Thyroid gland (tissue), 4 donors: ENCODE data around the gene TGFA. TPM values are rescaled to one million over a fixed set of nuclear protein-coding genes. Genes with fewer than 3 reads are reported as not detected.

Source experiments
- DNase-seq, 2 donors: peaks; one replicate each; pipeline ENCODE4 v3.0.0-alpha.2; 2019
- H3K27ac ChIP-seq, 3 donors: fragments of 200-600 bp; sonication (generic); 1 replicate in 2 of 3; 2 replicates in 1 of 3; pipeline ENCODE4 v1.5.1; 2016 to 2019; ENCODE audit warnings: mild to moderate bottlenecking in 1 of 3, moderate library complexity in 1 of 3
- H3K27me3 ChIP-seq: fragments of 200-600 bp; sonication (generic); one replicate; pipeline ENCODE4 v1.5.1; 2019
- H3K36me3 ChIP-seq, 2 donors: fragments of 200-600 bp; sonication (generic); one replicate each; pipeline ENCODE4 v1.5.1; 2016 to 2019
- H3K4me1 ChIP-seq, 2 donors: fragments of 200-600 bp; sonication (generic); one replicate each; pipeline ENCODE4 v1.5.1; 2017 to 2019
- H3K4me3 ChIP-seq, 3 donors: fragments of 200-600 bp; sonication (generic); replicated peaks in 1 of 3; 1 replicate in 2 of 3; 2 replicates in 1 of 3; pipeline ENCODE4 v1.5.1; 2016; ENCODE audit warnings: mild to moderate bottlenecking in 1 of 3
- H3K9me3 ChIP-seq: fragments of 200-600 bp; sonication (generic); one replicate; pipeline ENCODE4 v1.5.1; 2017
- POLR2A ChIP-seq, 2 donors: fragments of 450-650 bp; IDR thresholded peaks; one replicate each; pipeline ENCODE4 v1.6.1; 2017; ENCODE audit warnings: antibody characterized with exemption in 2 of 2, mild to moderate bottlenecking in 2 of 2, moderate library complexity in 1 of 2
- WGBS, 2 donors: methylation state at CpG; one replicate each; pipeline ENCODE4 v1.1.5; 2017; 5-methylcytosine and 5-hydroxymethylcytosine counted together
- intact Hi-C: fragments of 100-400 bp; cut with DNase I; formaldehyde crosslinking; loops from one replicate; pipeline ENCODE4 v1.15.1; 2023
- total RNA-seq, 4 donors: library from RNA; depleted of rRNA; stranded (reverse); fragments of >200 nt; gene quantifications; one replicate each; pipeline ENCODE4 v1.2.3, GENCODE V29; 2016
- TF ChIP-seq, protein P1 (sequence below), 6 experiments: fragments of 200-600 bp in 3 of 6; fragments of 450-650 bp in 3 of 6; sonication (generic) in 3 of 6; IDR thresholded peaks; one replicate each; pipeline ENCODE4 v1.5.1; 2016 to 2019; ENCODE audit warnings: antibody characterized with exemption in 6 of 6, mild to moderate bottlenecking in 2 of 6, inconsistent platforms in 1 of 6, moderate library complexity in 1 of 6

The TGFA gene
- 10 to 100 TPM; 12.9 to 23.0 (median 18.6) TPM for total RNA-seq

DNA sequence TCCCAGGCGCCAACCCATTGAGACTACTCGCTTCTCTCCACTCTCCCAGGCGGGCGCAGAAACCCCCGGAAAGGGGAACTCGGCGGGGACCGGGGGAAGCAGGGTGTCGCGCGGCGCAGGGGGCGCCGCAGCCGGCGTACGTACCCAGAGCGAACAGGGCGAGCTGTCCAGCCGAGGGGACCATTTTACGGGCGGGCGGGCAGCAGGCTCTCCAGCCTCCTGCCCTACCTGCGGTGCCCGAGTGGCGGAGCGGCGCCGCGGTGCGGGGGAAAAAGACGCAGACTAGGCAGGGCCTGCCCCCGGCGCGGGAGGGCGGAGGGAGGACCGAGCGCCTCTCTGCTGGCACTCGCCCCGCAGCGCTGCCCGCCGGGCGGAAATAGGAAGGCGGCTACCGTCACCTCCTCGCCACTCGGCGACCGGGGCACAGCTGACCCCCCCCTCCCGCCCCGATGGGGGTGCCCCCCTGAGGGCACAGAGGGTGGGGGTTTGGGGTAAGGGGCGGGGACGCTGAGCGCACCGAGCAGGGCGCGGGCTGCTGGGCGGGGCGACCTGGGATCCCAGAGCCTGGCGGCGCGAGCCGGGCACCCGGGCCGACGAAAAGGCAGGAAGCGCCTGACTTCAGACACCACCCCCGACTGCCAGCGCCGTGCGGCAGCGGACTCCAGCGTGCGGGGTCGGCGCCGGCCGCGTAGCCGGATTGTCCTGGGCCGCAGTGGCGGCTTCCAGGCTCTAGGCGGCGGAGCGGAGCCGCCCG is at the start of gene TGFA:
TSS of gene TGFA (minus strand) at position 243 of the 754 bp plus-strand sequence. CDS start at position 184, 59 bp downstream.
- TF ChIP-seq, protein P1, sequence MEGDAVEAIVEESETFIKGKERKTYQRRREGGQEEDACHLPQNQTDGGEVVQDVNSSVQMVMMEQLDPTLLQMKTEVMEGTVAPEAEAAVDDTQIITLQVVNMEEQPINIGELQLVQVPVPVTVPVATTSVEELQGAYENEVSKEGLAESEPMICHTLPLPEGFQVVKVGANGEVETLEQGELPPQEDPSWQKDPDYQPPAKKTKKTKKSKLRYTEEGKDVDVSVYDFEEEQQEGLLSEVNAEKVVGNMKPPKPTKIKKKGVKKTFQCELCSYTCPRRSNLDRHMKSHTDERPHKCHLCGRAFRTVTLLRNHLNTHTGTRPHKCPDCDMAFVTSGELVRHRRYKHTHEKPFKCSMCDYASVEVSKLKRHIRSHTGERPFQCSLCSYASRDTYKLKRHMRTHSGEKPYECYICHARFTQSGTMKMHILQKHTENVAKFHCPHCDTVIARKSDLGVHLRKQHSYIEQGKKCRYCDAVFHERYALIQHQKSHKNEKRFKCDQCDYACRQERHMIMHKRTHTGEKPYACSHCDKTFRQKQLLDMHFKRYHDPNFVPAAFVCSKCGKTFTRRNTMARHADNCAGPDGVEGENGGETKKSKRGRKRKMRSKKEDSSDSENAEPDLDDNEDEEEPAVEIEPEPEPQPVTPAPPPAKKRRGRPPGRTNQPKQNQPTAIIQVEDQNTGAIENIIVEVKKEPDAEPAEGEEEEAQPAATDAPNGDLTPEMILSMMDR (IDR thresholded peaks at IDR 0.05), result peak; percentile 14 to 91 (median 82)
- TF ChIP-seq POLR2A (IDR thresholded peaks at IDR 0.05), result peak in 1 of 2 donors; percentile 85
- Histone ChIP-seq H3K27ac (peak within 1 kb of the TSS; percentile 85 to 92 (median 88)), H3K27me3 (no peaks in the 10 kb centered on the region), H3K4me1 (peaks cover 6 to 19% of the 10 kb centered on the region in 2 donors), H3K4me3 (peak within 1 kb of the TSS; percentile 1 to 92 (median 54)), H3K36me3 (no peaks in the 10 kb centered on the region), H3K9me3 (no peaks in the 10 kb centered on the region)
- peak; percentile 92 for DNase-seq
- intact Hi-C loops, result loop anchor here (5.0 kb wide), 1 partner anchor 64 kb away; no protein-coding TSS in a partner anchor
- WGBS, 2 donors, result 0 to 1% methylated on average over 27 to 60 of the region's 88 CpGs

DNA sequence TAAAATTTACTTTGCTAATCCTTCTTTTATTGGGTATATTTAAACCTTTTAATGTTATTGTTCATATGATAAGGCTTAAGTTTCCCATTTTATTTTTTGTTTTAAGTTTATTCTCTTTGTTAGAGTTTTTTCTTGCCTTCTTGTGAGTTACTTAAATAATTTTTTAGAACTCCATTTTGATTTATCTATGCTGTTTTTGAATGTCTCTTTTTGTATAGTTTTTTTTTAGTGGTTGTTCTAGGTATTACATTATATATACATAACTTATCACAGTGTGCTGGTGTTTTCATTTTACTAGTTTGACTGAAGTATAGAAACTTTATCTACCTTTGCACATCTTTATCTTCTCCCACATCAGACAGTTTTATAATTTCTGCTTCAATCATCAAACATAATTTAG is 49.4 kb upstream of the TGFA start:
- no peak for TF ChIP-seq POLR2A (IDR thresholded peaks at IDR 0.05)
- TF ChIP-seq, protein P1 (IDR thresholded peaks at IDR 0.05), result peak in 2 of 6 experiments; percentile 11 to 12
- no peaks in the 10 kb centered on the region for H3K27me3 ChIP-seq
- H3K9me3 ChIP-seq, result no peaks in the 10 kb centered on the region
- no peak overlapping the region for H3K27ac ChIP-seq
- intact Hi-C loops, result no loop called here
- no peak overlapping the region for H3K4me3 ChIP-seq
- H3K36me3 ChIP-seq, result no peaks in the 10 kb centered on the region
- peaks cover 3 to 4% of the 10 kb centered on the region in 2 donors for H3K4me1 ChIP-seq
- DNase-seq, result no peak

DNA sequence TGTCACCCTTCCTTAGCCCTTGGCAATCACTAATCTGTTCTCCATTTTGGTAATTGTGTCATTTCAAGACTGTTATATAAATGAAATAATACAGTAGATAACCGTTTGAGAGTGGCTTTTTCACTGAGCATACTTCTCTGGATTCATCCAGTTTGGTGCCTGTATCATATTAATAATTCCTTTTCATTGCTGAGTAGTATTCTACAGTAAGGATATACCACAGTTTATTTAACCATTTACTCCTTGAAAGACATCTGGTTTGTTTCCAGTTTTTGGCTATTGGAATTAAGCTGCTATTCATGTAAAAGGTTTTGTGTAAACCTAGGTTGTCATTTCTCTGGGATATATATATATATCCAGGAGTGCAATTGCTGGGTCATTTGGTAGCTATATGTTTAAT is 44.6 kb upstream of the TGFA start:
- 63 to 77% methylated on average over 1 of the region's 1 CpG for WGBS, 2 donors
- intact Hi-C loops, result no loop called here
- no peaks in the 10 kb centered on the region for H3K27me3 ChIP-seq
- TF ChIP-seq POLR2A (IDR thresholded peaks at IDR 0.05), result no peak
- TF ChIP-seq, protein P1 (IDR thresholded peaks at IDR 0.05), result no peak
- H3K9me3 ChIP-seq, result no peaks in the 10 kb centered on the region
- H3K27ac ChIP-seq, result peak overlapping the region in 2 of 3 donors; percentile 87 to 96
- H3K36me3 ChIP-seq, result no peaks in the 10 kb centered on the region
- no peak for DNase-seq
- H3K4me1 ChIP-seq, result peaks cover 16 to 17% of the 10 kb centered on the region in 2 donors
- no peak overlapping the region for H3K4me3 ChIP-seq

DNA sequence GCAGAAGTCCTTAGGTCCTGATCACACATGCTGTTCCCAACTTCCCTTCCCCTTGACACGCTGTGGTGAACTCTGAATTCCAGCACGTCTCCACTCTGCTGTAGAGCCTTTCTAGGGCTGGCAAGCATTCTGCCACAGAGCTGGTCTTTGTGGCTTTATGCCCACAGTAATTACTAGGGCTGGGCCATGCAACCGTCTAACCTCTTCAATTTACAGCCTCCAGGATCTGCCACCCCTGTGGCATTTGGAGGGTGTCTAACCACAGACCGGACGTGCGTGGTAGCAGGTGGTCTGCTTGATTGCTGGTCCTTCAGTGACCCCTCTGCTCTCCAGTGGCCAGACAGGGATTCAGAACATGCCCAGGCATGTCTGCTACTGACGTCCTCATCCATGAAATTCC is 43.1 kb upstream of the TGFA start:
- H3K27ac ChIP-seq, result peak overlapping the region; percentile 72 to 96 (median 87)
- WGBS, 2 donors, result 28 to 36% methylated on average over 7 of the region's 7 CpGs

More for the DNA sequence above, 43.1 kb upstream of the TGFA start:
- no peaks in the 10 kb centered on the region for H3K27me3 ChIP-seq
- intact Hi-C loops, result no loop called here
- peak in 1 of 2 donors; percentile 40 for TF ChIP-seq POLR2A (IDR thresholded peaks at IDR 0.05)
- TF ChIP-seq, protein P1 (IDR thresholded peaks at IDR 0.05), result no peak
- H3K4me3 ChIP-seq, result no peak overlapping the region
- DNase-seq, result peak; percentile 90
- H3K4me1 ChIP-seq, result peaks cover 16 to 17% of the 10 kb centered on the region in 2 donors
- no peaks in the 10 kb centered on the region for H3K9me3 ChIP-seq
- no peaks in the 10 kb centered on the region for H3K36me3 ChIP-seq
